GM18498 (cell line): ENCODE measurements around the gene FTO.

ENCODE experiments used
- ATAC-seq: cut with Tn5 transposase; IDR thresholded peaks from one replicate; pipeline ENCODE4 v1.9.1; 2021; ENCODE audit warnings: mild to moderate bottlenecking, moderate library complexity; ENCODE audit not compliant: unreplicated experiment

Gene FTO

DNA sequence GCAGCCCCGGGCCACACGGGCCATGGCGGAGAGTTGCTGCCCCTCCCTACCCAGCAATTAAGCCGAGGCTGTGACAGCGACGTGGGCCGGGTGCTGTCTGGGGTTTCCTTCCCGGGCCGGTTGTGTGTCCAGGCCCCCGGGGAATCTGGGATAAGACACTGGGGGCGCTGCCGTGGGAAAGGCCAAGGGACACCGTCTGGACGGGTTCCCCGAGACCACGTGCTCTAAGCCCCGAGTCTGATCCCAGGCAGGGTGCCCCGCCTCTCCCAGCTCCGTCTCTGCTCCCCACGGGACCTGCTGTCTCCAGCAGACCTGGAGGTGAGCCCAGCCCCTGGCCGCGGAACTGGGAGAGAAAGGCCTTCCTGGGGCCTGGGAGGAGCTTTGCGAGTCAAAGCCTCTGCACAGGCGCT lies 490.4 kb downstream of the FTO start:
- ATAC-seq: no peak

DNA sequence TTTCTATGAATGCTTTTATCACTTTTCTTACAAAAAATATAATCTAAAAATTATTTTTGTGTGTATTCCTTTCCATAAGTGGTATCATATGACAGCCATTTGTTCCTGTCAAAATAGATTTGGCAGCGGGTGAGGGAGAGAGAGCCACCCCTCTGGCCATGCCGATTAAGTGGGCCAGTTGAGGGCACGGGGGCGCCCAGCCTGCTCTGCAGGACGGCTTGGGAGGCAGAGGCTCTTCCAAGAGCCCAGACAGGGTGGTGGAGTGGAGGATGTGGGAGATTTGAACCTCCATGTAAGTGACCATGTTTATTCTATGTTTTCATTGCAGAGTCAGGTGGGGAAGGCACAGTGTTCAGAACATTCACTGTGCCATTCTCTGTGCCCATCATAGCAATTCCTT lies 493.8 kb downstream of the FTO start:
- ATAC-seq: no peak

DNA sequence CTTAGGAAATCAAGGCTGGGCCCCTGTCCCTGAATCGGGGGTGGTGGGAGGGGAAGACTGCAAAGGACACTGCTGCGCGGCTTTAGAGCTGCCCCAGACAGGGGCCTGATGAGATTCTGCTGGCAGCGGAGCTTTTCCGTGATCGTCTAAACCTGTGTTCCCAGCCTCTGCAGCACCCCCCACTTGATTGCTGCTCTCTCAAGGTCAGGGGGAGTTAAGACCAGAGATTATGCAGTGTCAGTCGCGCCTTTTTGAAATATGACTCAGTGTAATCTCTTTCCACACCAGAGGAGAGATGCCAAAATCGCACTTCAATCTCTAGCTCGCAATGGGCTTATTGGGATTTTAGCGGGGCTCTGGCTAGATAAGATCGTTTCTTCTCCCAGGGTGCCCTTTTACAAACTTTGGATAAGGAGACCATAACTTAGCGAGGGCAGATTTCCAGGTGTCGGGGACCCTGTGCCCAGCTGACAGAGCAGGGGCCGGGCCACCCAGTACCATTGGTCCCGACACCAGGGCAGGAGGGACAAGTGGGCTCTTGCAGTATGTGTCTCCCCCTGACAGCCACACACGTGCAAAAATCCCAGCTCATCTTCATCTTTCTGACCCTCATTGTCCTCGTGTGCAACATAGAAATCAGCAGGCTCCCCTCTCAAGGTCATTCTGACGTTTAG lies 495.7 kb downstream of the FTO start:
- no peak for ATAC-seq

DNA sequence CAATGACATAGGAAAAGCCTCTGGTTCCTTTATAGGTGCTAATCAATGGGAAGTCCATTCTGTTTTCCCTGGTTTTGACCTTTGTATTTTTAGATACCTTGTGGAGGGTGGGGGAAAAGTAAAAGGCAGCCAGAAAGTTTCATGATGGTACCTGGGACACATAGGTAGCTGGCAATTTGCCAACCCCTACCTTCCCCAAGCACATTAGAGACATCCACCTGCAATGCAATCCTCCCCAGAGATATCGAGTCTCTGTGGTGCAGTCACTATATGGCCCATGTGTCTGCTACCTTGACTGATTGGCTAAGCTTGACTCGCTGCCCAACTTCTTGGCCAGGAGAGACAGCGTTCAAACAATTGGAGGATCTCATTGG lies 496.2 kb downstream of the FTO start:
- ATAC-seq: no peak

DNA sequence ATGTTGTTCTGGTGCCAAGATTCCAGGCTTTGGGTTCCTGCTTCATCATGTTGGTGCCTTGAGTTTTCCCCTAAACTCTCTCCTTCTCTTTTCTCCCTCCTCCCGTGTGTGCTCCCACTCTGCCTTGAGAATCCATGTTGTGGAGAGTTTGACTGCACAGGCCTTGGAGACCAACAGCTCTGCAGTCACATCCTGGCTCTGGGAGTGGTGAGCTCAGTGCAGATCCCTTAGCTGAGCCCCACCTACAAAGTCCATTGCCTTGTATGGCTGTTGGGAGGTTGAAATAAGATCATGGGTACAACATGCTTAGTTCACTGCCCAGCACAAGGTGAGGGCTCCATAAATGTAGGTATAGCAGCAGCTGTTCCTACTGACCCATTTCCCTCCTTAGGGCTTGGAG lies 496.8 kb downstream of the FTO start:
- ATAC-seq: no peak

DNA sequence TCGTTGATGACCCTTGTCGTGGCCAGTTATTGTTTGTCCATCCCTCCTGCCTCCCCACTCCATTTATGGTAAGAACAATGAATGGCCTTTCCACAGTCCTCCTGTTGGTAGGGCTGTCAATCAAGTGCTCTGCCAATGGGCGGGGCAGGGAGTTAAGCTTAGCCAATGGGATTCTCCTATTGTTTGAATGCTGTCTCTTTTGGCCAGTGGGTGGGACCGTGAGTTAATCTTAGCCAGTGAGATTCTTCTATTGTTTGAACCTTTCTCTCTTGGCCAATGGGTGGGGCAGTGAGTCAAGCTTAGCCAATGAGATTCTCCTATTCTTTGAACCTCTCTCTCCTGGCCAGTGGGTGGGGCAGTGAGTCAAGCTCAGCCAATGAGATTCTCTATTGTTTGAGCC lies 497.2 kb downstream of the FTO start:
- no peak for ATAC-seq
